Liver (tissue), 9 donors: ENCODE data around the gene ABRACL. TPM values are rescaled to one million over a fixed set of nuclear protein-coding genes. Genes with fewer than 3 reads are reported as not detected.

Experiments used
- DNase-seq: peaks from one replicate; pipeline ENCODE4 v3.0.0-alpha.2; 2017; ENCODE audit warnings: low spot score
- H3K27ac ChIP-seq, 2 donors: one replicate each; pipeline ENCODE4 v1.7.0; 2013; ENCODE audit warnings: inconsistent platforms in 2 of 2, low read length in 2 of 2, control low read depth in 1 of 2, low read depth in 1 of 2, mild to moderate bottlenecking in 1 of 2
- H3K27me3 ChIP-seq, 4 donors: one replicate each; pipeline versions ENCODE4 v1.6.1 to v1.7.0; 2013; ENCODE audit warnings: low read length in 3 of 4, inconsistent platforms in 1 of 4, mild to moderate bottlenecking in 1 of 4, moderate library complexity in 1 of 4; ENCODE audit not compliant: control insufficient read depth in 4 of 4, insufficient read depth in 4 of 4
- H3K36me3 ChIP-seq, 4 donors: one replicate each; pipeline versions ENCODE4 v1.6.1 to v1.7.0; 2013; ENCODE audit warnings: low read length in 3 of 4, mild to moderate bottlenecking in 3 of 4, low read depth in 1 of 4, moderate library complexity in 1 of 4; ENCODE audit not compliant: control insufficient read depth in 4 of 4, insufficient read depth in 3 of 4
- H3K4me1 ChIP-seq, 4 donors: one replicate each; pipeline versions ENCODE4 v1.6.1 to v1.7.0; 2013; ENCODE audit warnings: low read length in 3 of 4, mild to moderate bottlenecking in 3 of 4, moderate library complexity in 1 of 4; ENCODE audit not compliant: control insufficient read depth in 4 of 4, insufficient read depth in 4 of 4
- H3K4me3 ChIP-seq, 3 donors: one replicate each; pipeline versions ENCODE4 v1.6.1 to v1.7.0; 2013; ENCODE audit warnings: low read length in 3 of 3, control low read depth in 1 of 3, low read depth in 1 of 3, mild to moderate bottlenecking in 1 of 3
- H3K9ac ChIP-seq, 2 donors: one replicate each; pipeline ENCODE4 v1.7.0; 2013; ENCODE audit warnings: low read length in 2 of 2, mild to moderate bottlenecking in 2 of 2, moderate library complexity in 2 of 2, control low read depth in 1 of 2, low read depth in 1 of 2
- H3K9me3 ChIP-seq, 4 donors: one replicate each; pipeline versions ENCODE4 v1.6.1 to v1.7.0; 2013; ENCODE audit warnings: low read length in 3 of 4; ENCODE audit not compliant: control insufficient read depth in 4 of 4
- ATF3 ChIP-seq: IDR thresholded peaks from 2 replicates; pipeline ENCODE4 v1.6.1; 2016; ENCODE audit warnings: antibody characterized with exemption
- EGR1 ChIP-seq, 2 donors: IDR thresholded peaks; 2 replicates each; pipeline ENCODE4 v1.6.1; 2016 to 2018; ENCODE audit warnings: antibody characterized with exemption in 2 of 2, low read depth in 2 of 2
- FOXA1 ChIP-seq: IDR thresholded peaks from 2 replicates; pipeline ENCODE4 v1.6.1; 2016; ENCODE audit warnings: antibody characterized with exemption
- GABPA ChIP-seq, 2 donors: IDR thresholded peaks in 1 of 2; conservative IDR thresholded peaks in 1 of 2; 2 replicates each; pipeline ENCODE4 v1.6.1; 2016; ENCODE audit warnings: antibody characterized with exemption in 2 of 2, mild to moderate bottlenecking in 1 of 2, moderate library complexity in 1 of 2
- HNF4A ChIP-seq, 2 donors: conservative IDR thresholded peaks; 2 replicates each; pipeline ENCODE4 v1.6.1; 2016; ENCODE audit warnings: antibody characterized with exemption in 2 of 2, mild to moderate bottlenecking in 2 of 2
- HNF4G ChIP-seq: IDR thresholded peaks from 2 replicates; pipeline ENCODE4 v1.6.1; 2016; ENCODE audit warnings: antibody characterized with exemption
- MAX ChIP-seq: IDR thresholded peaks from 2 replicates; pipeline ENCODE4 v1.6.1; 2016; ENCODE audit warnings: antibody characterized with exemption
- NR2F2 ChIP-seq: IDR thresholded peaks from 2 replicates; pipeline ENCODE4 v1.6.1; 2016; ENCODE audit warnings: antibody characterized with exemption
- RAD21 ChIP-seq, 2 donors: IDR thresholded peaks; 2 replicates each; pipeline ENCODE4 v1.6.1; 2016; ENCODE audit warnings: antibody characterized with exemption in 2 of 2, mild to moderate bottlenecking in 2 of 2
- REST ChIP-seq: IDR thresholded peaks from 2 replicates; pipeline ENCODE4 v1.6.1; 2016; ENCODE audit warnings: antibody characterized with exemption, mild to moderate bottlenecking
- RXRA ChIP-seq, 2 donors: IDR thresholded peaks; 2 replicates each; pipeline ENCODE4 v1.6.1; 2017 to 2018; ENCODE audit warnings: antibody characterized with exemption in 2 of 2, mild to moderate bottlenecking in 1 of 2
- TAF1 ChIP-seq: conservative IDR thresholded peaks from 2 replicates; pipeline ENCODE4 v1.6.1; 2016; ENCODE audit warnings: antibody characterized with exemption, mild to moderate bottlenecking
- YY1 ChIP-seq: IDR thresholded peaks from 2 replicates; pipeline ENCODE4 v1.6.1; 2016; ENCODE audit warnings: antibody characterized with exemption, mild to moderate bottlenecking
- WGBS: extraction: QIAGEN DNeasy Blood & Tissue Kit; methylation state at CpG from one replicate; pipeline ENCODE4 v1.1.7; 2013; 5-methylcytosine and 5-hydroxymethylcytosine counted together
- polyA plus RNA-seq, 2 donors: library from polyadenylated mRNA; stranded (reverse) in 1 of 2; unstranded in 1 of 2; fragments of 200-250 nt in 1 of 2; fragments of >200 nt in 1 of 2; fragmentation: Nextera tagmentation in 1 of 2; extraction: Ambion mirVana in 1 of 2; gene quantifications; one replicate each; pipeline versions ENCODE4 v1.2.1 to v1.2.3, GENCODE V29; 2013 to 2015
- total RNA-seq, 2 donors: library from RNA; depleted of rRNA; stranded (reverse); fragments of >200 nt; gene quantifications; one replicate each; pipeline ENCODE4 v1.2.3, GENCODE V29; 2014
- donor health status: healthy.
- donor health status: healthy.
- donor health status: healthy.
- donor health status: healthy.
- donor health status: healthy.

ABRACL gene
- total and polyA plus RNA-seq, 4 donors, result 14.2 to 66.3 (median 26.8) TPM

GRCh38 chr6:139051396-139052060 lies 23.0 kb downstream of the ABRACL start:
- WGBS, result 86% methylated on average over 5 of the region's 5 CpGs

DNA sequence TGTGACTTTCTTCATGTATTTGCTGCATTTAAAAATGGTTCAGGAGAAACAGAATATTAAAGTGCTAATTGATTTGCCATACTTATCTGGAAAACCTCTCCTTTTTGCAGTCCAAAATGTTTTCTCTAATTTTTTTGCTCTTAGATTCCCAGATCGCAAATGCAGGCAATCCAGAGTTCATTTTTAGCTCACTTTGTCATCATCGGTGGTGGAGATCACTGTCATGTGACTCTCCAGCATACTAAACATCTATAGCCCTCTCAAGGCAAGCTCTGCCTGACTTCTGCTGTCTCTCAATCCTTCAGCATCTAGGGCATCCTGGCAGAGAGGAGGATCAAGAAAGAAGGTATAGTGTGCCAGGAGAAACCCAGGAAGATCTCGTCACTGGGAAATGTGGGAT lies 24.8 kb downstream of the ABRACL start:
- Histone ChIP-seq H3K27ac (no peak overlapping the region), H3K9ac (no peak overlapping the region), H3K9me3 (no peaks in the 10 kb centered on the region), H3K27me3 (no peaks in the 10 kb centered on the region), H3K4me3 (no peak overlapping the region), H3K4me1 (no peaks in the 10 kb centered on the region), H3K36me3 (no peaks in the 10 kb centered on the region)
- TF ChIP-seq YY1 (no peak), REST (no peak), TAF1 (no peak), FOXA1 (no peak), ATF3 (no peak), HNF4A (conservative IDR thresholded peaks at IDR 0.05) (no peak), RXRA (IDR thresholded peaks at IDR 0.05) (no peak)
- 76% methylated on average over 3 of the region's 3 CpGs for WGBS
- DNase-seq, result no peak

More at GRCh38 chr6:139051396-139052060, 23.0 kb downstream of the ABRACL start:
- no peak overlapping the region for H3K9ac ChIP-seq
- no peaks in the 10 kb centered on the region for H3K9me3 ChIP-seq
- no peak overlapping the region for H3K27ac ChIP-seq
- no peak overlapping the region for H3K4me3 ChIP-seq
- no peaks in the 10 kb centered on the region for H3K27me3 ChIP-seq
- no peak for DNase-seq
- no peaks in the 10 kb centered on the region for H3K4me1 ChIP-seq
- no peak for TF ChIP-seq REST
- TF ChIP-seq NR2F2, result no peak
- no peak for TF ChIP-seq HNF4G
- TF ChIP-seq EGR1 (IDR thresholded peaks at IDR 0.05; ENCODE audit: low read depth in 2 of 2), result no peak
- no peak for TF ChIP-seq FOXA1
- H3K36me3 ChIP-seq, result no peaks in the 10 kb centered on the region

DNA sequence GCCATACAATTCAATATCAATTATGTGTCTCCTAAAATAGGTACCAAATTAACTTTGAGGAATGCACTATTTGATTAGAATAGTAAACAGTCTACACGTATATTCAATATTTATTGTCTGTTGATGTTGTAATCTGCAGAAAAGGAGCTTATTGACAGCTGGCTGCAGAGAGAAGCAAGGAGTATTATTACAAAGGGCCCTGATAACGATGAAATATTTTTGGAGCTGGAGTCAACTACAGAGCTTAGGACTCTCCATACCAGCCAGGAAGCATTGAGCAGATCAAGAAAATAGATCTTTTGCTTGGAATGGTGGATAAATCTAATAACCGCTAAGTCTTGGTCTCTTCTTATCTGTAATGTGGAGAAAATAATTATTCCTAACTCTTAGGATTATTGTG lies 25.5 kb downstream of the ABRACL start:
- H3K27me3 ChIP-seq, result no peaks in the 10 kb centered on the region
- 74% methylated on average over 3 of the region's 3 CpGs for WGBS
- no peaks in the 10 kb centered on the region for H3K4me1 ChIP-seq
- no peaks in the 10 kb centered on the region for H3K36me3 ChIP-seq
- no peak overlapping the region for H3K27ac ChIP-seq
- H3K4me3 ChIP-seq, result no peak overlapping the region
- DNase-seq, result no peak
- H3K9ac ChIP-seq, result no peak overlapping the region
- no peaks in the 10 kb centered on the region for H3K9me3 ChIP-seq
- no peak for TF ChIP-seq TAF1
- TF ChIP-seq HNF4A (conservative IDR thresholded peaks at IDR 0.05), result no peak
- TF ChIP-seq RAD21 (IDR thresholded peaks at IDR 0.05), result no peak
- TF ChIP-seq NR2F2, result no peak
- no peak for TF ChIP-seq ATF3
- TF ChIP-seq GABPA (IDR thresholded peaks at IDR 0.05 in 1 of 2, conservative IDR thresholded peaks at IDR 0.05 in 1 of 2), result no peak
- no peak for TF ChIP-seq RXRA (IDR thresholded peaks at IDR 0.05)
- no peak for TF ChIP-seq REST
- no peak for TF ChIP-seq MAX
- TF ChIP-seq YY1, result no peak
